Stimulated activated CD4-positive, alpha-beta T cell treated with anti-CD3 and anti-CD28 coated beads, Interleukin-12 subunit alpha, Interleukin-12 subunit beta, amount 100 ng/mL, for 24 hours (primary cell): ENCODE data around the gene LDLRAP1.
"Not testable (repeated sequence)": the region's sequence is repeated elsewhere in the genome, so short reads cannot be mapped to it uniquely, and the experiment has no call there.

Experiments
- DNase-seq, 2 experiments: peaks; one replicate each; pipeline ENCODE4 v3.0.0-alpha.2; 2020; ENCODE audit warnings: low read depth in 2 of 2

Gene LDLRAP1

GRCh38 chr1:25573961-25574360 lies 30.6 kb downstream of the LDLRAP1 start:
- DNase-seq = no peak

- DNase-seq = no peak
Measured at GRCh38 chr1:25575191-25575590, 31.8 kb downstream of the LDLRAP1 start.

DNA sequence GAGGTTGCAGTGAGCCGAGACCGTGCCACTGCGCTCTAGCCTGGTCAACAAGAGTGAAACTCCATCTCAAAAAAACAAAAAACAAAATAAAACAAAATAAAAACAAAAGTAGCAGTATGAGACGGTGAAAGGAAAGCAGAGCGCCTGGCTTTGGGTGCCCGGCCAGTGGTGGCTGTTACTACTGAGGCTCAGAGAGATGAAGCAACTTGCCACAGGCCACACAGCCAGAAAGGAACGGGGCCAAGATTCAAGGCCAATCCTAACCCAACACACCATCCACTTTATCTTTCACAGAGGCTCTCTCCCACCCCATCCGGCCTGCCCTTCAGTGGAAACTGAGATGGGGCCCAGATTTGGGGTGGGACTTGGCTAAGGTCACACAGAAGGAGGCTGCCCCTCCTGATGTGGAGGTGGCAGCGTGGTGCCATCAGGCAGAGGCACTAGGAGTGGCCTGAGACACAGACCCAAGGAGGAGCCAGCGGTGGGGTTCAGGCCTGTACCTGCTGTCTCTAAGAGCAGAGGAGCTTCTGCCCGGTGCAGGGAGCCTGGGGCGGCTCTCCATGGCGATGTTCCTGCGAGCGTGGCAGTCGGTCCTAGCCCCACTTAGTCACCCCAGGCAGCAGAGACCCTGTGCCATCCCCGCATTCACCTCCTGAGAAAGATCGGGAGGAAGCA lies 33.2 kb downstream of the LDLRAP1 start:
- no peak for DNase-seq

- no peak for DNase-seq
Measured at GRCh38 chr1:25577134-25577920, 33.9 kb downstream of the LDLRAP1 start.

GRCh38 chr1:25579292-25580252 lies 36.2 kb downstream of the LDLRAP1 start:
- DNase-seq = no peak

GRCh38 chr1:25580927-25581326 lies 37.5 kb downstream of the LDLRAP1 start:
- DNase-seq = no peak

GRCh38 chr1:25581764-25582163 lies 38.4 kb downstream of the LDLRAP1 start:
- no peak for DNase-seq

- DNase-seq = no peak
Measured at GRCh38 chr1:25583519-25584370, 40.3 kb downstream of the LDLRAP1 start.

GRCh38 chr1:25586181-25586588 lies 42.8 kb downstream of the LDLRAP1 start:
- no peak for DNase-seq

GRCh38 chr1:25587290-25587689 lies 43.9 kb downstream of the LDLRAP1 start:
- no peak for DNase-seq

GRCh38 chr1:25588224-25588623 lies 44.8 kb downstream of the LDLRAP1 start:
- DNase-seq = not testable (repeated sequence)

DNA sequence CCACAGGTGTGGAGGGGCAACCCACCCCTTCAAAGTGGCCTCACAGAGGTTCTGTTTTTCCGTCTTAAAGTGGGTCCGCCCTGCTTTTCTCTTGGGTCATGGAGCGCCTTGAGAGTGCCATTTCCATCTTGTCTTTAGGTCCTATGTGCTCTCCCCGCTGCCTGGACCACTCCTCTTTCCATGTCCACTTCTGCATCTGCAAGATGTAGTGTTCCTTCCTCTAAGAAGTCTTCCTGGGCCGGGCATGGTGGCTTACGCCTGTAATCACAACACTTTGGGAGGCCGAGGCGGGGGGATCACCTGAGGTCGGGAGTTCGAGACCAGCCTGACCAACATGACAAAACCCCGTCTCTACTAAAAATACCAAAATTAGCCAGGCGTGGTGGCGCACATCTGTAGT lies 45.4 kb downstream of the LDLRAP1 start:
- not testable (repeated sequence) for DNase-seq

DNA sequence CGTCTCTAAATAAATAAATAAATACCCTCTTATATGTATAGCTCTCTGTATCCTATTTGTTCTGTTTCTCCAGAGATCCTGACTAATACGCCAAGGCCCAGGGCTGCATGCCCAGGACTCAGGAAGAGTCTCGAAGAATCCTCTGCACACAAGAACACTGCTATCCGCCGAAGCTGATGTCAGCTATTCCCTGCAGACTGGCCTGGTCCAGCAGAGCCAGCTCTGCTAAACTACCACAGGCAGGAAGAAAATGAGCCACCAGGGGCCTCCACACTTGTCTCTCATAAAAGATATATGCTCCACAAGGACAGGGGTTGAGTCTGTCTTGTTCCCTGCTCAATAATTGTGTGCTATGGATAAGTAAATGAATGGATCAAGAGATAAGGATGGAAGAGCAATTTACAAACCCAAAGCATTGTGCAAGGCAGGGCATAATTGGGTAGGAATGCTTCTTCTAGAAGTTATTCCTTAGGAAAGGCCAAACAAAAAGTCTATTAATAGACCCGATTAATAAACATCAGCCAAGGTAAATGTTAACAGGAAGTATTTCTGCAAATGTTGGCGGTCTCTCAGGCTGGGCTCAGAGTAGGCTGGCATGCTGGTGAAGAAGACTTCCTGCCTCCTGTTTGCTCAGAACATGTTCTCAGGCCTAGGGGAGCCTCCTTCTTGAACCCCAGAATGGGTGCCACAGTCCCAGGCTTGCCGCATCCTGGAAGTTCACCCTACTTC lies 46.9 kb downstream of the LDLRAP1 start:
- no peak for DNase-seq

DNA sequence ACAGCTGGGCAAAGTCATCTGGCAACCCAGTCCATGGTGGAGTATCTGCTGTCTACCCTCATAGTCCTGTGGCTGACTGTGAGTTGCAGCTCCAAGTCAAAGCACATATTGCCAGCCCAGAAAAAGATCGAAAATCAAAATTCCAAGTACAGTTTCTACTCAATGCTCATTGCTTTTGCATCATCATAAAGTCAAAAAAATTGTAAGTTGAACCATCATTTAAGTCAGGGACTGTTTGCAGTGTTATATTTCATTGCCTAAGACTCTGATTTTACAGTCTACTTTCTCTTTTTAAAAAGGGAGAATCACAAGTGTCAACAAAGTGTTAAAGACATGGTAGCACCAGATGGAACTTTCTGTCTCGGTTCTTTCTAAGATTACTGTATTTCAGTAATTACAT lies 50.5 kb downstream of the LDLRAP1 start:
- no peak for DNase-seq

DNA sequence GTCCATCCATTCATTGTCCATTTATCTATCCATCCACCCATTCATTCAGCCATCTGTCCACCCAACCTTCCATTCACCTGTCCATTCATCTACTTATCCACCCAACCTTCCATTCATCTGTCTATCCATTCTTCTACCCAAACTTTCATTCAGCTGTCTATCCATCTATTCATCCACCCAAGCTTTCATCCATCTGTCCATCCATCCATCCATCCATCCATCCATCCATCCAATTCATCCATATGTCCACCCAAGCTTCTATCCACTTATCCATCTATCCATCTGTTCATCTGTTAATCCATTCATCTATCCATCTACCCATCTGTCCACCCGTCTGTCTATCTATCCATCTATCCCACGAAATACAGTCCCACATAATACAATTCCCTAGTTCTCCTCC lies 51.6 kb downstream of the LDLRAP1 start:
- DNase-seq = no peak

GRCh38 chr1:25596641-25597040 lies 53.2 kb downstream of the LDLRAP1 start:
- DNase-seq = not testable (repeated sequence)

GRCh38 chr1:25598879-25599278 lies 55.5 kb downstream of the LDLRAP1 start:
- no peak for DNase-seq

GRCh38 chr1:25599969-25600610 lies 56.7 kb downstream of the LDLRAP1 start:
- no peak for DNase-seq

GRCh38 chr1:25600971-25601699 lies 57.7 kb downstream of the LDLRAP1 start:
- DNase-seq = not testable (repeated sequence)
